CD4-positive, alpha-beta T cell treated with Interleukin-21 for 1 hour (primary cell): ENCODE measurements around the gene METAP2.
"Not testable (repeated sequence)": the region's sequence is repeated elsewhere in the genome, so short reads cannot be mapped to it uniquely, and the experiment has no call there.

Experiments
- DNase-seq: peaks from one replicate; pipeline ENCODE4 v3.0.0-alpha.2; 2020

Gene METAP2

GRCh38 chr12:95463050-95463449 lies 10.9 kb upstream of the METAP2 start:
- DNase-seq = no peak

GRCh38 chr12:95463776-95464175 lies 10.2 kb upstream of the METAP2 start:
- DNase-seq = not testable (repeated sequence)

GRCh38 chr12:95465275-95465674 lies 8.7 kb upstream of the METAP2 start:
- no peak for DNase-seq

GRCh38 chr12:95470300-95470699 lies 3.7 kb upstream of the METAP2 start:
- DNase-seq = no peak

GRCh38 chr12:95473231-95473883 lies 595 bp upstream of the METAP2 start:
- DNase-seq = peak; percentile 47

- DNase-seq = no peak
Measured at GRCh38 chr12:95474660-95474958, 657 bp downstream of the METAP2 start.

GRCh38 chr12:95480230-95480629 lies 6.3 kb downstream of the METAP2 start:
- no peak for DNase-seq

- no peak for DNase-seq
Measured at GRCh38 chr12:95481072-95481471, 7.1 kb downstream of the METAP2 start.

GRCh38 chr12:95481888-95482287 lies 7.9 kb downstream of the METAP2 start:
- DNase-seq = no peak

- not testable (repeated sequence) for DNase-seq
Measured at GRCh38 chr12:95482564-95482963, 8.6 kb downstream of the METAP2 start.

- DNase-seq = no peak
Measured at GRCh38 chr12:95484524-95484923, 10.6 kb downstream of the METAP2 start.

GRCh38 chr12:95487024-95487423 lies 13.1 kb downstream of the METAP2 start:
- no peak for DNase-seq

GRCh38 chr12:95492462-95492861 lies 18.5 kb downstream of the METAP2 start:
- no peak for DNase-seq

GRCh38 chr12:95494888-95495287 lies 20.9 kb downstream of the METAP2 start:
- DNase-seq = no peak

- no peak for DNase-seq
Measured at GRCh38 chr12:95495433-95495832, 21.5 kb downstream of the METAP2 start.

GRCh38 chr12:95497031-95497430 lies 23.1 kb downstream of the METAP2 start:
- no peak for DNase-seq

- no peak for DNase-seq
Measured at GRCh38 chr12:95498968-95499367, 25.0 kb downstream of the METAP2 start.

GRCh38 chr12:95499772-95500171 lies 25.8 kb downstream of the METAP2 start:
- no peak for DNase-seq

GRCh38 chr12:95504140-95504539 lies 30.2 kb downstream of the METAP2 start:
- no peak for DNase-seq

GRCh38 chr12:95505039-95505438 lies 31.1 kb downstream of the METAP2 start:
- no peak for DNase-seq

GRCh38 chr12:95506707-95507523 lies 33.0 kb downstream of the METAP2 start:
- DNase-seq = no peak

- no peak for DNase-seq
Measured at GRCh38 chr12:95509300-95509699, 35.3 kb downstream of the METAP2 start.

GRCh38 chr12:95511977-95512376 lies 38.0 kb downstream of the METAP2 start:
- no peak for DNase-seq

- no peak for DNase-seq
Measured at GRCh38 chr12:95513599-95513998, 39.6 kb downstream of the METAP2 start.

- no peak for DNase-seq
Measured at GRCh38 chr12:95515197-95515596, 41.2 kb downstream of the METAP2 start.
